HepG2 (cell line): ENCODE data around the gene PTPRF. TPM values are rescaled to one million over a fixed set of nuclear protein-coding genes. Genes with fewer than 3 reads are reported as not detected.
A peak's percentile ranks its signal among the peaks of the same experiment; 100 is the strongest.

Experiments used
- CREM ChIP-seq, 2 experiments: sonication (generic) in 1 of 2; formaldehyde crosslinking in 1 of 2; IDR thresholded peaks; 2 replicates each; pipeline versions ENCODE4 v1.4.0 to v1.6.1; 2016 to 2020; ENCODE audit warnings: antibody characterized with exemption in 1 of 2, mild to moderate bottlenecking in 1 of 2, missing genetic modification reagents in 1 of 2
- EHMT2 ChIP-seq: fragments of 200-600 bp; sonication (generic); IDR thresholded peaks from 2 replicates; pipeline ENCODE4 v1.7.0; 2017; ENCODE audit warnings: antibody characterized with exemption, low read depth, low read length, borderline replicate concordance
- EZH2 ChIP-seq: conservative IDR thresholded peaks from 2 replicates; pipeline ENCODE4 v1.6.1; 2012; ENCODE audit warnings: mild to moderate bottlenecking, low read depth, low read length, moderate library complexity
- GLI4 ChIP-seq: sonication (generic); formaldehyde crosslinking; IDR thresholded peaks from 2 replicates; pipeline ENCODE4 v1.5.1; 2020; ENCODE audit warnings: missing genetic modification reagents, mild to moderate bottlenecking, moderate library complexity, borderline replicate concordance
- HMG20B ChIP-seq: conservative IDR thresholded peaks from 2 replicates; pipeline ENCODE4 v1.6.1; 2016; ENCODE audit warnings: missing genetic modification reagents, missing compliant biosample characterization
- MEIS2 ChIP-seq: sonication (generic); formaldehyde crosslinking; IDR thresholded peaks from 2 replicates; pipeline ENCODE4 v1.9.0; 2021; ENCODE audit warnings: mild to moderate bottlenecking, missing genetic modification reagents
- NONO ChIP-seq, 2 experiments: fragments of 450-650 bp in 1 of 2; sonication (generic) in 1 of 2; formaldehyde crosslinking in 1 of 2; IDR thresholded peaks in 1 of 2; conservative IDR thresholded peaks in 1 of 2; 2 replicates each; pipeline versions ENCODE4 v1.6.1 to v1.8.0; 2017 to 2022; ENCODE audit warnings: mild to moderate bottlenecking in 1 of 2, missing genetic modification reagents in 1 of 2, moderate library complexity in 1 of 2
- NR1H2 ChIP-seq: sonication (generic); formaldehyde crosslinking; IDR thresholded peaks from 2 replicates; pipeline ENCODE4 v1.8.1; 2022; ENCODE audit warnings: low read depth, missing genetic modification reagents, borderline replicate concordance
- SALL2 ChIP-seq: sonication (generic); formaldehyde crosslinking; IDR thresholded peaks from 2 replicates; pipeline ENCODE4 v1.8.1; 2023; ENCODE audit warnings: mild to moderate bottlenecking, missing genetic modification reagents, inconsistent platforms
- TOPORS ChIP-seq: sonication (generic); formaldehyde crosslinking; IDR thresholded peaks from 2 replicates; pipeline ENCODE4 v1.8.0; 2023; ENCODE audit warnings: mild to moderate bottlenecking, missing genetic modification reagents
- WIZ ChIP-seq: sonication (generic); formaldehyde crosslinking; IDR thresholded peaks from 2 replicates; pipeline ENCODE4 v1.5.1; 2020; ENCODE audit warnings: mild to moderate bottlenecking, missing genetic modification reagents
- ZBTB7B ChIP-seq: sonication (generic); formaldehyde crosslinking; IDR thresholded peaks from 2 replicates; pipeline ENCODE4 v1.4.0; 2020; ENCODE audit warnings: missing genetic modification reagents
- ZHX1 ChIP-seq: sonication (generic); formaldehyde crosslinking; IDR thresholded peaks from 2 replicates; pipeline ENCODE4 v1.8.1; 2022; ENCODE audit warnings: low read depth, mild to moderate bottlenecking, missing genetic modification reagents
- ZNF143 ChIP-seq: sonication (generic); formaldehyde crosslinking; IDR thresholded peaks from 2 replicates; pipeline ENCODE4 v1.4.0; 2020; ENCODE audit warnings: missing genetic modification reagents
- ZNF292 ChIP-seq: sonication (generic); formaldehyde crosslinking; IDR thresholded peaks from 2 replicates; pipeline ENCODE4 v1.8.1; 2022; ENCODE audit warnings: mild to moderate bottlenecking, low read depth, missing genetic modification reagents, borderline replicate concordance
- ZNF331 ChIP-seq: sonication (generic); formaldehyde crosslinking; IDR thresholded peaks from 2 replicates; pipeline ENCODE4 v1.4.0; 2020; ENCODE audit warnings: missing genetic modification reagents
- ZNF496 ChIP-seq: sonication (generic); formaldehyde crosslinking; IDR thresholded peaks from 2 replicates; pipeline ENCODE4 v1.8.1; 2023; ENCODE audit warnings: mild to moderate bottlenecking, moderate library complexity, missing genetic modification reagents; ENCODE audit not compliant: insufficient replicate concordance
- ZNF670 ChIP-seq: sonication (generic); formaldehyde crosslinking; IDR thresholded peaks from 2 replicates; pipeline ENCODE4 v1.8.0; 2022; ENCODE audit warnings: mild to moderate bottlenecking, missing genetic modification reagents, borderline replicate concordance
- ZNF766 ChIP-seq: sonication (generic); formaldehyde crosslinking; IDR thresholded peaks from 2 replicates; pipeline ENCODE4 v1.5.0; 2020; ENCODE audit warnings: missing genetic modification reagents, borderline replicate concordance
- polyA plus RNA-seq, 8 experiments: library from polyadenylated mRNA; depleted of rRNA in 3 of 8; stranded (reverse) in 7 of 8; unstranded in 1 of 8; fragments of >200 nt; fragmentation: Illumina TruSeq in 4 of 8; extraction: Trizol in 4 of 8; gene quantifications; 2 replicates each; pipeline versions ENCODE4 v1.2.1 to v1.2.3, GENCODE V29; 2011 to 2016; ENCODE audit warnings: low read depth in 4 of 8, missing spikeins in 1 of 8, mixed read lengths in 1 of 8; ENCODE audit not compliant: insufficient read depth in 1 of 8
- total RNA-seq, 5 experiments: library from RNA; depleted of rRNA; stranded (reverse); fragments of >200 nt; fragmentation: Illumina TruSeq; extraction: Trizol; gene quantifications; 2 replicates each; pipeline ENCODE4 v1.2.3, GENCODE V29; 2016; ENCODE audit warnings: low read depth in 1 of 5
- TF ChIP-seq, protein P1 (sequence below): sonication (generic); formaldehyde crosslinking; IDR thresholded peaks from 2 replicates; pipeline ENCODE4 v1.5.0; 2020; ENCODE audit warnings: mild to moderate bottlenecking, missing genetic modification reagents
- TF ChIP-seq, protein P2 (sequence below): sonication (generic); formaldehyde crosslinking; IDR thresholded peaks from 2 replicates; pipeline ENCODE4 v1.5.0; 2020; ENCODE audit warnings: missing genetic modification reagents
- TF ChIP-seq, protein P3 (sequence below): IDR thresholded peaks from 2 replicates; pipeline ENCODE4 v1.6.1; 2016; ENCODE audit warnings: control low read depth

The PTPRF gene
- total and polyA plus RNA-seq, 2 of the 13 experiments (the other 11 are each of a cell fraction or from before 2014, with no cell fraction given), result 55.9 to 167 TPM

DNA sequence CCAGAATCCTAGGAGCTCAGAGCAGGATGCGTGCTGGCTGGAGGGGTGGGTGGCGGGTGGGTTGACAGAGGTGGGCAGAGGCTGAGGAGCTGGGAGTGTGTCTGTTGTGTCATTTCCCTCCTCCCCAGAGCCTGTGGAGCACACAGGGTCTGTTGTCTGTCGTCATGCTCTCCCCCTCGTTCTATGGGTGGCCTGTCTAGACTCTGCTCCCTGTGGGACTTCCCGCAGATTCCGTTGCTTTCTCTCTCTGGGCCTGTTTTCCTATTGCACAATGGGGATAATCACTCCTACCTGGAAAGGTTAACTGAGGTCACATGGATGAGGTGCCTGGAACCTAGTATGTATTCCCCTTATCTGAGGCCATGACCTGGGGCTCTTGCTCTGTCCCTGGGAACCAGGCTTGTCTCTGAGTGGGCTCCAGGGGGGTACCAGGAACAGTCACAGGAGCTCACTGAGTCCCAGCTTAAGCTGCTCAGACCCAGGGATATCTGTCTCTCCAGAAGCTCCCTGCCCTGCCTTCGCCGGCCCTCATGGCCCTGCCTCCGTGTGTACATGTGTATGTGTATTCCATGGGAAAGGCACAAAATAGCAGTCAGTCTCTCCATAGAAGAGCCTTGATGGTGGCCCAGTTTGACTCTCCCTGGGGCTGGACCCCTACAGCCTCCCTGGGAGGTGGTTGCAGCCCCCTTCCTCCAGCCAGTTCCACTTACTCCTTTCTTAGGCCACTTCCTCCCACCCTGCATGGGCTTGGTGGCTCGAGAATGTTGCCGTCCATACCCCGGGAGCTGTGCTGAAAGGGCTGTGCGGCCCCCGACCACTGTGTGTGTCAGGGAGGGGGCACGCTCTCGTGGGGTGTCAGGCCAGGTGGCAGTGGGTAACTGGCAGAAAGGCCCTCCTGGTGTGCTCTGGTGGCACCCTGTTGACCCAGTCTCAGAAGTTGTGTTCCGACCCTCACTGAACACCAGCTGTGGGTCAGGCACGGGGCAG, 17.9 kb downstream of the PTPRF start (continued):
- peak; percentile 64 for TF ChIP-seq ZHX1 (CRISPR knock-in tag)
- TF ChIP-seq ZNF496, result no peak
- no peak for TF ChIP-seq EHMT2
- TF ChIP-seq ZBTB7B (CRISPR knock-in tag), result peak; percentile 98
- 0 out of 2 replicates have a peak, but pooled peaks have one; percentile 57 for TF ChIP-seq ZNF143 (CRISPR knock-in tag)
- TF ChIP-seq MEIS2 (CRISPR knock-in tag), result peak; percentile 83
- TF ChIP-seq ZNF766 (CRISPR knock-in tag), result peak; percentile 73; the same call in 1 of the 2 replicates
- TF ChIP-seq NR1H2 (CRISPR knock-in tag), result peak; percentile 99
- TF ChIP-seq TOPORS, result peak; percentile 79; the same call in 1 of the 2 replicates
- peak; percentile 82; the same call in 1 of the 2 replicates for TF ChIP-seq ZNF670 (CRISPR knock-in tag)
- TF ChIP-seq CREM (IDR thresholded peaks at IDR 0.05), result peak; percentile 91
- TF ChIP-seq CREM (CRISPR knock-in tag; IDR thresholded peaks at IDR 0.05), result no peak
- TF ChIP-seq ZNF292 (CRISPR knock-in tag), result peak; percentile 75; the same call in 1 of the 2 replicates
- TF ChIP-seq, protein P1, sequence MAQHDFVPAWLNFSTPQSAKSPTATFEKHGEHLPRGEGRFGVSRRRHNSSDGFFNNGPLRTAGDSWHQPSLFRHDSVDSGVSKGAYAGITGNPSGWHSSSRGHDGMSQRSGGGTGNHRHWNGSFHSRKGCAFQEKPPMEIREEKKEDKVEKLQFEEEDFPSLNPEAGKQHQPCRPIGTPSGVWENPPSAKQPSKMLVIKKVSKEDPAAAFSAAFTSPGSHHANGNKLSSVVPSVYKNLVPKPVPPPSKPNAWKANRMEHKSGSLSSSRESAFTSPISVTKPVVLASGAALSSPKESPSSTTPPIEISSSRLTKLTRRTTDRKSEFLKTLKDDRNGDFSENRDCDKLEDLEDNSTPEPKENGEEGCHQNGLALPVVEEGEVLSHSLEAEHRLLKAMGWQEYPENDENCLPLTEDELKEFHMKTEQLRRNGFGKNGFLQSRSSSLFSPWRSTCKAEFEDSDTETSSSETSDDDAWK, result no peak
- peak; percentile 96 for TF ChIP-seq HMG20B
- TF ChIP-seq, protein P2, sequence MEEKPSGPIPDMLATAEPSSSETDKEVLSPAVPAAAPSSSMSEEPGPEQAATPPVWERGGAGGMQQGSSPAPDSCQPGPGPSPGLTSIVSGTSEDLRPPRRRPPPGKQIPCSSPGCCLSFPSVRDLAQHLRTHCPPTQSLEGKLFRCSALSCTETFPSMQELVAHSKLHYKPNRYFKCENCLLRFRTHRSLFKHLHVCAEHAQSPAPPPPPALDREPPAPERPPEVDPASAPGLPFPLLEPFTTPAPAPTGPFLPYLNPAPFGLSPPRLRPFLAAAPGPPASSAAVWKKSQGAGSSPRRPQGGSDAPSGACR (CRISPR knock-in tag), result peak; percentile 74; the same call in 1 of the 2 replicates
- no peak for TF ChIP-seq GLI4 (CRISPR knock-in tag)
- no peak for TF ChIP-seq EZH2
- TF ChIP-seq ZNF331 (CRISPR knock-in tag), result peak; percentile 94
- TF ChIP-seq SALL2 (CRISPR knock-in tag), result peak; percentile 50; the same call in 1 of the 2 replicates
- peak; percentile 54; the same call in 1 of the 2 replicates for TF ChIP-seq WIZ (CRISPR knock-in tag)
- TF ChIP-seq NONO (IDR thresholded peaks at IDR 0.05), result no peak
- TF ChIP-seq NONO (CRISPR knock-in tag; conservative IDR thresholded peaks at IDR 0.05), result peak; percentile 88
- TF ChIP-seq, protein P3, sequence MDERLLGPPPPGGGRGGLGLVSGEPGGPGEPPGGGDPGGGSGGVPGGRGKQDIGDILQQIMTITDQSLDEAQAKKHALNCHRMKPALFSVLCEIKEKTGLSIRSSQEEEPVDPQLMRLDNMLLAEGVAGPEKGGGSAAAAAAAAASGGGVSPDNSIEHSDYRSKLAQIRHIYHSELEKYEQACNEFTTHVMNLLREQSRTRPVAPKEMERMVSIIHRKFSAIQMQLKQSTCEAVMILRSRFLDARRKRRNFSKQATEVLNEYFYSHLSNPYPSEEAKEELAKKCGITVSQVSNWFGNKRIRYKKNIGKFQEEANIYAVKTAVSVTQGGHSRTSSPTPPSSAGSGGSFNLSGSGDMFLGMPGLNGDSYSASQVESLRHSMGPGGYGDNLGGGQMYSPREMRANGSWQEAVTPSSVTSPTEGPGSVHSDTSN (CRISPR knock-in tag), result no peak
